ENCODE results near the gene UBA3. TPM values are rescaled to one million over a fixed set of nuclear protein-coding genes. Genes with fewer than 3 reads are reported as not detected.

UBA3 gene
- total RNA-seq, 1 donor: 77.1 TPM

- Histone ChIP-seq H3K9me3 (ENCODE audit: low read depth, low read length) (no peaks in the 10 kb centered on the region), H3K27ac (ENCODE audit: low read depth, low read length) (peak overlapping the region; percentile 95), H3K27me3 (ENCODE audit: insufficient read depth, low read length) (no peaks in the 10 kb centered on the region), H3K79me2 (ENCODE audit: insufficient read depth, low read length) (peaks cover 45% of the 10 kb centered on the region), H3K36me3 (ENCODE audit: insufficient read depth, low read length) (peaks cover 43% of the 10 kb centered on the region), H3K4me2 (ENCODE audit: insufficient read depth, low read length) (peak overlapping the region; percentile 85), H2AFZ (ENCODE audit: low read length) (peak overlapping the region; percentile 79), H3K4me1 (ENCODE audit: insufficient read depth, low read length) (peaks cover 10% of the 10 kb centered on the region), H4K20me1 (ENCODE audit: insufficient read depth, low read length) (peaks cover 27% of the 10 kb centered on the region), H3K4me3 (ENCODE audit: insufficient read depth, low read length) (peak overlapping the region; percentile 89)
- TF ChIP-seq, protein P1, sequence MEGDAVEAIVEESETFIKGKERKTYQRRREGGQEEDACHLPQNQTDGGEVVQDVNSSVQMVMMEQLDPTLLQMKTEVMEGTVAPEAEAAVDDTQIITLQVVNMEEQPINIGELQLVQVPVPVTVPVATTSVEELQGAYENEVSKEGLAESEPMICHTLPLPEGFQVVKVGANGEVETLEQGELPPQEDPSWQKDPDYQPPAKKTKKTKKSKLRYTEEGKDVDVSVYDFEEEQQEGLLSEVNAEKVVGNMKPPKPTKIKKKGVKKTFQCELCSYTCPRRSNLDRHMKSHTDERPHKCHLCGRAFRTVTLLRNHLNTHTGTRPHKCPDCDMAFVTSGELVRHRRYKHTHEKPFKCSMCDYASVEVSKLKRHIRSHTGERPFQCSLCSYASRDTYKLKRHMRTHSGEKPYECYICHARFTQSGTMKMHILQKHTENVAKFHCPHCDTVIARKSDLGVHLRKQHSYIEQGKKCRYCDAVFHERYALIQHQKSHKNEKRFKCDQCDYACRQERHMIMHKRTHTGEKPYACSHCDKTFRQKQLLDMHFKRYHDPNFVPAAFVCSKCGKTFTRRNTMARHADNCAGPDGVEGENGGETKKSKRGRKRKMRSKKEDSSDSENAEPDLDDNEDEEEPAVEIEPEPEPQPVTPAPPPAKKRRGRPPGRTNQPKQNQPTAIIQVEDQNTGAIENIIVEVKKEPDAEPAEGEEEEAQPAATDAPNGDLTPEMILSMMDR (IDR thresholded peaks at IDR 0.05; ENCODE audit: extremely low read depth, low read depth, low read length): no peak
- DNase-seq (ENCODE audit: insufficient read length, low spot score, missing footprints): no peak
Observed at GRCh38 chr3:69052472-69052898, 27.7 kb downstream of the UBA3 start.

GRCh38 chr3:69051756-69052471 is 28.3 kb downstream of the UBA3 start, which contains the start of gene TMF1:
Gene TMF1 (minus strand): TSS chr3:69052333. CDS start chr3:69052086, 247 bp downstream.
- H3K36me3 ChIP-seq (ENCODE audit: insufficient read depth, low read length): peaks cover 43% of the 10 kb centered on the region
- no peaks in the 10 kb centered on the region for H3K9me3 ChIP-seq (ENCODE audit: low read depth, low read length)
- H4K20me1 ChIP-seq (ENCODE audit: insufficient read depth, low read length): peaks cover 33% of the 10 kb centered on the region
- peak within 1 kb of the TSS; percentile 87 for H2AFZ ChIP-seq (ENCODE audit: low read length)
- peak within 1 kb of the TSS; percentile 89 for H3K4me3 ChIP-seq (ENCODE audit: insufficient read depth, low read length)
- no peaks in the 10 kb centered on the region for H3K27me3 ChIP-seq (ENCODE audit: insufficient read depth, low read length)
- peak; percentile 94 for DNase-seq (ENCODE audit: insufficient read length, low spot score, missing footprints)
- peak within 1 kb of the TSS; percentile 95 for H3K27ac ChIP-seq (ENCODE audit: low read depth, low read length)
- H3K4me1 ChIP-seq (ENCODE audit: insufficient read depth, low read length): peaks cover 15% of the 10 kb centered on the region
- H3K4me2 ChIP-seq (ENCODE audit: insufficient read depth, low read length): peak within 1 kb of the TSS; percentile 85
- TF ChIP-seq, protein P1 (IDR thresholded peaks at IDR 0.05; ENCODE audit: extremely low read depth, low read depth, low read length): no peak
- H3K79me2 ChIP-seq (ENCODE audit: insufficient read depth, low read length): peaks cover 51% of the 10 kb centered on the region

DNA sequence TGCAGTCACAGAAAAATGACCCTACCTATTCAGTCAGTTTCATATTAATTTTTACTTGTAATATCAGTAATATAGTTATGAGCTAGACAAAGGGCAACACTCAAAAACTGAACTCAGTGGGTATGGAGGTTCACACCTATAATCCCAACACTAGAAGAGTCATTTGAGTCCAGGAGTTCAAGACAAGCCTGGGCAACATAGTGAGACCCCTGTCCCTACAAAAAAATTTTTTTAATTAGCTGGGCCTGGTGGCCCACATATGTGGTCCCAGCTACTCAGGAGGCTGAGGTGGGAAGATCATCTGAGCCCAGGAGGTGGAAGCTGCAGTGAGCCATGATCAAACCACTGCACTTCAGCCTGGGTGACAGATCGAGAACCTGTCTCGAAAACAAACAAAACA is 31.2 kb downstream of the UBA3 start:
- Histone ChIP-seq H3K4me3 (ENCODE audit: insufficient read depth, low read length) (no peak overlapping the region), H3K36me3 (ENCODE audit: insufficient read depth, low read length) (peaks cover 38% of the 10 kb centered on the region), H2AFZ (ENCODE audit: low read length) (no peak overlapping the region), H3K4me2 (ENCODE audit: insufficient read depth, low read length) (peak overlapping the region; percentile 85), H3K27ac (ENCODE audit: low read depth, low read length) (no peak overlapping the region), H3K27me3 (ENCODE audit: insufficient read depth, low read length) (no peaks in the 10 kb centered on the region), H4K20me1 (ENCODE audit: insufficient read depth, low read length) (peaks cover 33% of the 10 kb centered on the region), H3K4me1 (ENCODE audit: insufficient read depth, low read length) (peaks cover 15% of the 10 kb centered on the region), H3K9me3 (ENCODE audit: low read depth, low read length) (no peaks in the 10 kb centered on the region), H3K79me2 (ENCODE audit: insufficient read depth, low read length) (peaks cover 71% of the 10 kb centered on the region)
- TF ChIP-seq, protein P1 (IDR thresholded peaks at IDR 0.05; ENCODE audit: extremely low read depth, low read depth, low read length): no peak
- no peak for DNase-seq (ENCODE audit: insufficient read length, low spot score, missing footprints)

- no peak overlapping the region for H2AFZ ChIP-seq (ENCODE audit: low read length)
- no peak for DNase-seq (ENCODE audit: insufficient read length, low spot score, missing footprints)
- peaks cover 6% of the 10 kb centered on the region for H3K4me1 ChIP-seq (ENCODE audit: insufficient read depth, low read length)
- H3K27me3 ChIP-seq (ENCODE audit: insufficient read depth, low read length): no peaks in the 10 kb centered on the region
- peaks cover 77% of the 10 kb centered on the region for H3K36me3 ChIP-seq (ENCODE audit: insufficient read depth, low read length)
- H3K27ac ChIP-seq (ENCODE audit: low read depth, low read length): no peak overlapping the region
- no peak overlapping the region for H3K4me3 ChIP-seq (ENCODE audit: insufficient read depth, low read length)
- no peaks in the 10 kb centered on the region for H3K9me3 ChIP-seq (ENCODE audit: low read depth, low read length)
- H3K79me2 ChIP-seq (ENCODE audit: insufficient read depth, low read length): peaks cover 56% of the 10 kb centered on the region
- H4K20me1 ChIP-seq (ENCODE audit: insufficient read depth, low read length): peaks cover 17% of the 10 kb centered on the region
- H3K4me2 ChIP-seq (ENCODE audit: insufficient read depth, low read length): no peak overlapping the region
- TF ChIP-seq, protein P1 (IDR thresholded peaks at IDR 0.05; ENCODE audit: extremely low read depth, low read depth, low read length): no peak
Observed at GRCh38 chr3:69044608-69045007, 35.6 kb downstream of the UBA3 start.
